Endothelial cell of umbilical vein (primary cell): ENCODE results near the gene MRAP. TPM values are rescaled to one million over a fixed set of nuclear protein-coding genes. Genes with fewer than 3 reads are reported as not detected.

Experiments used
- BruUV-seq: library from RNA; stranded (reverse); fragments of 400-500 nt; replicated peaks from 2 replicates; lab custom pipeline; 2021; lab: Mats Ljungman, UMichigan
- CTCF ChIA-PET: fragments of 300-600, 350-600 bp; sonication (Branson Sonifier 250); formaldehyde crosslinking; loops from one replicate; lab custom pipeline; 2021; ENCODE audit warnings: antibody characterized with exemption, inconsistent platforms; lab: Charles Lee
- POLR2A ChIA-PET: fragments of 300-600, 350-600 bp; sonication (Branson Sonifier 250); formaldehyde crosslinking; loops from one replicate; lab custom pipeline; 2021; ENCODE audit warnings: antibody characterized with exemption, inconsistent platforms; lab: Charles Lee
- DNase-seq: peaks from one replicate; pipeline ENCODE4 v3.0.0-alpha.2; 2011; ENCODE audit warnings: low read depth, low spot score
- FAIRE-seq: peaks from 2 replicates; lab custom pipeline; 2011; peaks lifted over from hg19 to GRCh38; lab: Jason Lieb, UNC
- H2AFZ ChIP-seq: 2 replicates; pipeline ENCODE4 v1.6.0; 2012; ENCODE audit warnings: low read depth, low read length, control low read depth, inconsistent platforms
- H3K27ac ChIP-seq: 2 replicates; pipeline ENCODE4 v1.5.1; 2011; ENCODE audit warnings: low read depth, mild to moderate bottlenecking, control low read depth, low read length, moderate library complexity; ENCODE audit not compliant: insufficient read depth
- H3K27me3 ChIP-seq, 2 experiments: 2 replicates each; pipeline versions ENCODE4 v1.6.0 to v1.6.1; 2011; ENCODE audit warnings: low read length in 2 of 2, mixed read lengths in 1 of 2; ENCODE audit not compliant: control insufficient read depth in 2 of 2, insufficient read depth in 2 of 2
- H3K36me3 ChIP-seq, 2 experiments: 2 replicates in 1 of 2; 3 replicates in 1 of 2; pipeline ENCODE4 v1.5.1; 2011; ENCODE audit warnings: low read length in 2 of 2, mild to moderate bottlenecking in 1 of 2, moderate library complexity in 1 of 2; ENCODE audit not compliant: control insufficient read depth in 2 of 2, insufficient read depth in 2 of 2; ENCODE audit errors: extremely low read depth in 1 of 2
- H3K4me1 ChIP-seq: 3 replicates; pipeline ENCODE4 v1.5.1; 2011; ENCODE audit warnings: mild to moderate bottlenecking, low read length; ENCODE audit not compliant: control insufficient read depth, insufficient read depth; ENCODE audit errors: extremely low read depth
- H3K4me2 ChIP-seq: 2 replicates; pipeline ENCODE4 v1.6.1; 2011; ENCODE audit warnings: low read length, control low read depth, mixed read lengths; ENCODE audit not compliant: insufficient read depth
- H3K4me3 ChIP-seq, 3 experiments: fragments of 200-600 bp in 1 of 3; sonication (generic), shearing (Covaris generic) in 1 of 3; replicated peaks in 1 of 3; 2 replicates each; pipeline ENCODE4 v1.5.1; 2011 to 2016; ENCODE audit warnings: control low read depth in 3 of 3, low read length in 3 of 3, mild to moderate bottlenecking in 2 of 3, inconsistent platforms in 1 of 3, low read depth in 1 of 3, moderate library complexity in 1 of 3; ENCODE audit not compliant: insufficient read depth in 1 of 3
- H3K79me2 ChIP-seq: 2 replicates; pipeline ENCODE4 v1.6.0; 2012; ENCODE audit warnings: low read length, inconsistent platforms; ENCODE audit not compliant: control insufficient read depth, insufficient read depth
- H3K9ac ChIP-seq: replicated peaks from 2 replicates; pipeline ENCODE3; 2011; ENCODE audit warnings: low read length, control low read depth; ENCODE audit not compliant: insufficient read depth; ENCODE audit errors: extremely low read depth
- H3K9me1 ChIP-seq: replicated peaks from 3 replicates; pipeline ENCODE4 v1.6.0; 2011; ENCODE audit warnings: mild to moderate bottlenecking, low read length; ENCODE audit not compliant: control insufficient read depth, insufficient read depth; ENCODE audit errors: extremely low read depth
- H3K9me3 ChIP-seq: replicated peaks from 2 replicates; pipeline ENCODE4 v1.5.1; 2012; ENCODE audit warnings: low read length, inconsistent platforms; ENCODE audit not compliant: control insufficient read depth, insufficient read depth
- H4K20me1 ChIP-seq: replicated peaks from 2 replicates; pipeline ENCODE3; 2011; ENCODE audit warnings: mild to moderate bottlenecking, low read length; ENCODE audit not compliant: control insufficient read depth, insufficient read depth; ENCODE audit errors: extremely low read depth
- EZH2 ChIP-seq: IDR thresholded peaks from 2 replicates; pipeline ENCODE4 v1.6.1; 2012; ENCODE audit warnings: borderline replicate concordance, low read depth, mild to moderate bottlenecking, moderate library complexity, low read length, inconsistent platforms; ENCODE audit not compliant: severe bottlenecking
- FOS ChIP-seq: IDR thresholded peaks from 2 replicates; pipeline ENCODE4 v1.6.1; 2011; ENCODE audit warnings: mild to moderate bottlenecking, low read length, moderate library complexity, borderline replicate concordance; ENCODE audit not compliant: insufficient read depth
- GATA2 ChIP-seq: IDR thresholded peaks from 2 replicates; pipeline ENCODE4 v1.7.0; 2011; ENCODE audit warnings: low read depth, mild to moderate bottlenecking, moderate library complexity, mixed read lengths, low read length; ENCODE audit not compliant: insufficient read length, insufficient read depth
- JUN ChIP-seq: IDR thresholded peaks from 2 replicates; pipeline ENCODE4 v1.6.1; 2011; ENCODE audit warnings: borderline replicate concordance, low read depth; ENCODE audit not compliant: insufficient read length, insufficient read depth
- MYC ChIP-seq: IDR thresholded peaks from one replicate; pipeline ENCODE4 v1.6.1; 2011; ENCODE audit warnings: mild to moderate bottlenecking, low read depth, low read length
- POLR2A ChIP-seq: IDR thresholded peaks from 2 replicates; pipeline ENCODE4 v1.6.1; 2012; ENCODE audit warnings: low read depth, mild to moderate bottlenecking, control low read depth, low read length
- POLR2AphosphoS5 ChIP-seq: IDR thresholded peaks from 2 replicates; pipeline ENCODE4 v1.6.1; 2012; ENCODE audit warnings: low read depth, mild to moderate bottlenecking, control low read depth, low read length, moderate library complexity; ENCODE audit not compliant: insufficient read depth
- dilution Hi-C: fragments of 300-500 bp; cut with MboI; formaldehyde crosslinking; loops from one replicate; pipeline ENCODE4 v1.15.0; 2019; ENCODE audit warnings: low sequenced_read_pairs; ENCODE audit not compliant: extremely low pct_ligation_motif_present
- intact Hi-C: fragments of 100-400 bp; cut with micrococcal nuclease; formaldehyde crosslinking; loops from one replicate; pipeline ENCODE4 v1.10.0; 2022
- polyA plus RNA-seq, 4 experiments: library from polyadenylated mRNA; depleted of rRNA in 3 of 4; stranded (reverse) in 3 of 4; unstranded in 1 of 4; fragments of >200 nt; gene quantifications; 2 replicates each; pipeline versions ENCODE4 v1.2.1 to v1.2.3, GENCODE V29; 2011 to 2012; ENCODE audit warnings: missing spikeins in 1 of 4
- total RNA-seq: library from RNA; stranded (reverse); gene quantifications from 2 replicates; pipeline ENCODE4 v1.2.3, GENCODE V29; 2021
- TF ChIP-seq, protein P1 (sequence below): IDR thresholded peaks from 2 replicates; pipeline ENCODE4 v1.6.1; 2011; ENCODE audit not compliant: insufficient read depth, insufficient read length
- TF ChIP-seq, protein P2 (sequence below), 2 donors: IDR thresholded peaks; 1 replicate in 1 of 2; 2 replicates in 1 of 2; pipeline ENCODE4 v1.5.1; 2011; ENCODE audit warnings: low read length in 2 of 2, mild to moderate bottlenecking in 2 of 2, moderate library complexity in 2 of 2, control low read depth in 1 of 2, inconsistent platforms in 1 of 2, low read depth in 1 of 2; ENCODE audit not compliant: insufficient read depth in 1 of 2; ENCODE audit errors: extremely low read depth in 1 of 2

The MRAP gene
- total and polyA plus RNA-seq, 2 donors (not counting 3 experiments of a cell fraction or from before 2014, with no cell fraction given): not detected

DNA sequence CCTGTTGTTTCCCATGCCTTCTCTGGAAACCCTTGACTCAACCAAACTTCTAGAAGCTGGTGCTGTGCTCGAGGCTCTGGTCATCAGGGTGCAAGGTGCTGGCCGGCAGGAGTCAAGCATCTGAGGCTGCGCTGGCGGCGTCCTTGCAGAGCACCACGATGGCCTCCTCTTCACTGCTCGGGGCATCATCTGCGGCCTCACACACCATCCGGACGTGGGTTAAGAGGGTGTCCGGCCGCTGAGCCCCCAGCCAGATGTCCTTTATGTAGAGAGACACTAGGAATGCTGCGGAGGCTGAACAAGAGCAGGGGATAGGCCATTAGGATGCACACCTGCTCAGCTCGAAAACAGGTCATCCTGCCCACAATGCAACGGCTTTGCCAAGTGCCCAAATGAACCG, 16.2 kb downstream of the MRAP start:
- Histone ChIP-seq H2AFZ (no peak overlapping the region), H4K20me1 (no peaks in the 10 kb centered on the region), H3K79me2 (no peaks in the 10 kb centered on the region), H3K9ac (no peak overlapping the region), H3K4me1 (no peaks in the 10 kb centered on the region), H3K27me3 (no peaks in the 10 kb centered on the region), H3K27ac (no peak overlapping the region), H3K36me3 (peaks cover 21 to 23% of the 10 kb centered on the region in 2 experiments), H3K9me3 (no peaks in the 10 kb centered on the region), H3K9me1 (no peaks in the 10 kb centered on the region), H3K4me2 (no peak overlapping the region), H3K4me3 (no peak overlapping the region)
- no TSS peak for BruUV-seq
- TF ChIP-seq MYC: no peak
- TF ChIP-seq, protein P1, sequence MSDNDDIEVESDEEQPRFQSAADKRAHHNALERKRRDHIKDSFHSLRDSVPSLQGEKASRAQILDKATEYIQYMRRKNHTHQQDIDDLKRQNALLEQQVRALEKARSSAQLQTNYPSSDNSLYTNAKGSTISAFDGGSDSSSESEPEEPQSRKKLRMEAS: no peak
- no peak for DNase-seq
- POLR2A ChIA-PET: no interaction called here
- intact Hi-C loops: no loop called here
- CTCF ChIA-PET: interaction anchor here (1.3 to 1.6 kb wide), 2 partner anchors 9 to 44 kb away, joined by 3 to 5 read pairs; no protein-coding TSS in a partner anchor
- dilution Hi-C loops: no loop called here
- FAIRE-seq: no peak

DNA sequence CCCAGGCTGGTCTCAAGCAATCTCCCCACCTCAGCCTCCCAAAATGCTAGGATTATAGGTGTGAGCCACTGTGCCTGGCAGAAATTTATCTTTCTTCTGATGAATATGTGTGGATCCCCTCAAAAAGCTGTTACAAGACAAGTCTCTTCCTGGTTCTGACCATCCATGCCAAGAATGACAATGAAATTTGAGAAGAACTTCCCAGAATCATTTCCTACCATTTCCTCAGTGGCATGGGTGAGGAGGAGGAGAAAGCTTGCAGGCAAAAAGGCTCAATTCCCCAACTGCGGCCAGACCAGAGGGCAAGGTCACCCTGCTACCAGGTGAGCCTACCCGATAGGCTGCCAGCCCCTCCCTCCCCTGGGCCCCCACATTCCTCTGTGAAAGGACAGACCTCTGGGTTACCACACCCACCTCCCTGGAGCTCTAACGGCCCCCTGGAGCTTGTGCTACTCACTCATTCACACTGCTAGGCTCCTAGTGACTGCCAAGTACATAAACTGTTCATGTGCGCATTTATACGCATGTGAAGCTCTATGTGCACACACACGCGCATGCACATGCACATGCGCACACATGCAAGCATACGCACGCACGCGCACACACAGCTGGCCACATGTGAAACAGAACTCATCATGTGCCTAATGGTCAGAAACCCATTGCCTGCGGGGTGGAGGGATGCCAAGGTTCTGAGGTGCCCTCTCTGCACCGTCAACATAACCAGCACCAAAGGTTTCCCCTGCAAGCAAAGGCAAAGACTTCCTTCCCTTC, 17.0 kb downstream of the MRAP start:
- Histone ChIP-seq H3K9me1 (no peaks in the 10 kb centered on the region), H3K27ac (no peak overlapping the region), H3K27me3 (no peaks in the 10 kb centered on the region), H3K4me1 (no peaks in the 10 kb centered on the region), H2AFZ (no peak overlapping the region), H3K4me2 (no peak overlapping the region), H4K20me1 (no peaks in the 10 kb centered on the region), H3K4me3 (no peak overlapping the region), H3K36me3 (peaks cover 28% of the 10 kb centered on the region in 2 experiments), H3K9ac (no peak overlapping the region), H3K9me3 (no peaks in the 10 kb centered on the region), H3K79me2 (no peaks in the 10 kb centered on the region)
- dilution Hi-C loops: no loop called here
- intact Hi-C loops: no loop called here
- BruUV-seq: no TSS peak
- DNase-seq (peak; percentile 35), FAIRE-seq (peak; percentile 43)
- ChIA-PET CTCF (interaction anchor here (1.6 kb wide), 1 partner anchor 10 kb away, joined by 5 read pairs; no protein-coding TSS in a partner anchor), POLR2A (no interaction called here)
- no peak for TF ChIP-seq MYC
- TF ChIP-seq POLR2AphosphoS5: no peak
- no peak for TF ChIP-seq EZH2
- no peak for TF ChIP-seq POLR2A
- TF ChIP-seq FOS: no peak
- TF ChIP-seq, protein P2, sequence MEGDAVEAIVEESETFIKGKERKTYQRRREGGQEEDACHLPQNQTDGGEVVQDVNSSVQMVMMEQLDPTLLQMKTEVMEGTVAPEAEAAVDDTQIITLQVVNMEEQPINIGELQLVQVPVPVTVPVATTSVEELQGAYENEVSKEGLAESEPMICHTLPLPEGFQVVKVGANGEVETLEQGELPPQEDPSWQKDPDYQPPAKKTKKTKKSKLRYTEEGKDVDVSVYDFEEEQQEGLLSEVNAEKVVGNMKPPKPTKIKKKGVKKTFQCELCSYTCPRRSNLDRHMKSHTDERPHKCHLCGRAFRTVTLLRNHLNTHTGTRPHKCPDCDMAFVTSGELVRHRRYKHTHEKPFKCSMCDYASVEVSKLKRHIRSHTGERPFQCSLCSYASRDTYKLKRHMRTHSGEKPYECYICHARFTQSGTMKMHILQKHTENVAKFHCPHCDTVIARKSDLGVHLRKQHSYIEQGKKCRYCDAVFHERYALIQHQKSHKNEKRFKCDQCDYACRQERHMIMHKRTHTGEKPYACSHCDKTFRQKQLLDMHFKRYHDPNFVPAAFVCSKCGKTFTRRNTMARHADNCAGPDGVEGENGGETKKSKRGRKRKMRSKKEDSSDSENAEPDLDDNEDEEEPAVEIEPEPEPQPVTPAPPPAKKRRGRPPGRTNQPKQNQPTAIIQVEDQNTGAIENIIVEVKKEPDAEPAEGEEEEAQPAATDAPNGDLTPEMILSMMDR (IDR thresholded peaks at IDR 0.05; ENCODE audit: extremely low read depth in 1 of 2, insufficient read depth in 1 of 2, low read depth in 1 of 2, low read length in 2 of 2): no peak
- TF ChIP-seq GATA2: no peak
- TF ChIP-seq, protein P1: no peak
- no peak for TF ChIP-seq JUN
